Mesenteric fat pad (tissue), 1 donor: Measurements from ENCODE around the gene MERTK. TPM values are rescaled to one million over a fixed set of nuclear protein-coding genes. Genes with fewer than 3 reads are reported as not detected.
"Not testable (repeated sequence)": the region's sequence is repeated elsewhere in the genome, so short reads cannot be mapped to it uniquely, and the experiment has no call there.

ENCODE experiments used
- DNase-seq: peaks from one replicate; pipeline ENCODE4 v3.0.0-alpha.2; 2020; ENCODE audit warnings: low spot score
- total RNA-seq: library from RNA; stranded (reverse); fragmentation: NEBNext Ultra II Directional; extraction: Animal tissue kit (Norgen Biotek cat#: 25700); gene quantifications from one replicate; pipeline ENCODE4 v1.2.1, GENCODE V29; 2021
- donor health status: DM: yes; HTN: yes; CAD: no.

Gene MERTK
- total RNA-seq, 1 donor from 2014 or later, result 47.0 TPM

DNA sequence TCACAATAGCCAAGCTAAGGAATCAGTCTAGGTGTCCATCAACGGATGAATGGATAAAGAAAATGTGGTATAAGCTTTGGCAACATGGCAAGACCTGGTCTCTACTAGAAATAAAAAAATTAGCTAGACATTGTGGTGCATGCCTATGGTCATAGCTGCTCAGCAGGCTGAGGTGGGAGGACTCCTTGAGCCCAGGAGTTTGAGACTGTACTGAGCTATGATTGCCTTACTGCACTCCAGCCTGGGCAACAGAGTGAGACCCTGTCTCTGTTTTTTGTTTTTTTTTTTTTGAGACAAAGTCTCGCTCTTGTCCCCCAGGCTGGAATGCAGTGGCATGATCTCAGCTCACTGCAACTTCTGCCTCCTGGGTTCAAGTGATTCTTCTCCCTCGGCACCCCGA, 11.6 kb downstream of the MERTK start:
- not testable (repeated sequence) for DNase-seq

DNA sequence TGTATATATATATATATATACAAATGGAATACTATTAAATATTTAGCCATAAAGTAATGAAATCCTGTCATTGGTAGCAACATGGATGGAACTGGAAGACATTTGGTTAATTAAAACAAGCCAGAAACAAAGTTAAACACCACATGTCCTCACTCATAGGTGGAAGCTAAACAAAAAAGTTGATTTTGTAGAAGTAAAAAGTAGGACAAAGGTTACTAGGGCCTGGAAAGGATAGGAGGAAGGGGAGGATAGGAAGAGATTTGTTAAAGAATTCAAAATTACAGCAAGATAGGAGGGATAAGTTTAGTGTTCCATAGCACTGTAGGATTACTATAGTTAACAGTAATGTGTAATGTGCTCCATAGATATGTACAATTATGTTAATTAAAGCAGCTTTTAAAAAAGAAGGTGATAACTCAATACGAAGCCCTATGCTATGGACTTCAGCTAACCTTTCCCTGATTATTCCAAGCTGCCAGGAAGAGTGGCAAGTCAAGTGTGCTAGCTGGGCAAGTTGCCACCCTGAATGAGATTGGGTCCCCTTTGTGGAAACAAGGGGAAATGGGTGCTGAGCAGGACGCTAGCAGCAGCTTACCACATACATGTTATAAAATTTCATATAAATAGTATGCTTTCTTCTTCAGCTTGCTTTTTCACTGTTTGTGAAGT, 12.3 kb downstream of the MERTK start:
- no peak for DNase-seq

DNA sequence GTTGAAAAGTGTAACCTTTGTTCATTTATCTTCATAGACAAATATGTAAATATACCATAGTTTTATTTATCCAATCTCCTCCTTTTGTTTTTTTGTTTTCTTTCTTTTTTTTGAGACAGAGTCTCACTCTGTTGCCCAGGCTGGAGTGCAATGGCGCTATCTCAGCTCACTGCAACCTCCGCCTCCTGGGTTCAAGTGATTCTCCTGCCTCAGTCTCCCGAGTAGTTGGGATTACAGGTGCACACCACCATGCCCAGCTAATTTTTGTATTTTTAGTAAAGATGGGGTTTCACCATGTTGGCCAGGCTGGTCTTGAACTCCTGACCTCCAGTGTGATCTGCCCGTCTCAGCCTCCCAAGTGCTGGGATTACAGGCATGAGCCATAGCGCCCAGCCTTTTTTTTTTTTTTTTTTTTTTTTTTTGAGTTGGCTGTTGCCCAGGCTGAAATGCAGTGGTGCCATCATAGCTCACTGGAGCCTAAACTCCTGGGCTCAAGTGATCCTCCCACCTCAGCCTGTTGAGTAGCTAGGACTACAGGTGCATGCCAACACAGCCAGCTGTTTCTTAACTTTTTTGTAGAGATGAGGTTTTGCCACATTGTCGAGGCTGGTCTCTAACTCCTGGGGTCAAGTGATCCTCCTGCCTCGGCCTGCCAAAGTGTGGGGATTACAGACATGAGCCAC, 13.0 kb downstream of the MERTK start:
- not testable (repeated sequence) for DNase-seq

DNA sequence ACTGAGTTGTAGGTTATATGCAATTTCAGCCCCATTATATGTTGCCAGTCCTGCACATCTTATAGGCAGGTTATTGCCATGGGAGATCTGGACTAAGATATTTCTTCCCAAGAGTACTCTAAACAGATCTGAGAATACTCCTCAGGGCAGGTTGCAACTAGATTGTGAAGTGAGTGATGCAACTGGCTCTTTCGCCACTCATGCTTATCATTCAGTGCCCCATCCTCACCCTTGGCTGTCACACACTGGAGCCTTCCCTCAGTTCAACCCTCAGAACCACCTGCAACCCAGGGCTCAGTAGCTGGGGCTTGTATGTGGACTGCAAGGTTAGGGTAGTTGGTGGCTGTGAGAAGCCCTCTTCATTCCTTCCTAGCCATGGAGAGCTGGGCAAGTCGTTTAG, 14.1 kb downstream of the MERTK start:
- no peak for DNase-seq

DNA sequence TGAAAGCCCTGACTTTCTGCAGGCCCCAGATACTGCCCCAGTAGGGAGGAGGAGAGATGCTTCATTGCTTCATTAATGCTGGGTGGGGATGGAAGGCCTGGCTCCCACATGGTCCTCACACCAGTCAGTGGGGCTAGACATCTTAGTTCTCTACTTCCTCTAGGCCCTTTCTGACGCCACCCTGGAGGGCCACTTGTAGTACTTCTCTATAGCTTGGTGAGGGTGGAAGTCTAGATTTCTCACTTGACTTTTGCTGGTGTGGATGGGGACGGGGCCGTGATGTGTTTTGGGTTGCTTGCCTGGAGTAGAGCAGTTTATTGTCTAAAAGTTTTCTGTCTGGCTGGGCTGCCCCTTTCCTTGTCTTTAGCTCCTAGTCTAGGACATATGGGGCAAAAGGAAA, 18.7 kb downstream of the MERTK start:
- no peak for DNase-seq

DNA sequence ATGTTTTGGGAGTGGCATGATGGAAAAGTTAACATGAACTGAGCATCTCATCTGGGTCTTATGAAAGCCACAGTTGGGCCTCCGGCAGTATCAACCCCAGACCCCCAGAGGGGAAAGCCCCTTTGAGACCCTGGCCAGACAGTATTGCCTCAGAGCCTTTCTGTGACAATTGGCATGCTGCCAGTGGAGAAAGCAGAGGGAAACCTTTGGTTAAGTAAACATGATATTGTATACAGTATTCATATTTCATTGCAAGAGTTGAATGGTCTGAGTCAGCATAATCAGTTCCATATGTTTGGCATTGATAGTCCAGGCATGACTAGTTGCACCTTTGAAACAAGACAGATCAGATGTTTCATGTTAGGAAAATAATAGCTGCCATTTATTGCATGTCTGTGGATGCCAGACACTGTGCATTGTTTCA, 20.0 kb downstream of the MERTK start:
- no peak for DNase-seq

DNA sequence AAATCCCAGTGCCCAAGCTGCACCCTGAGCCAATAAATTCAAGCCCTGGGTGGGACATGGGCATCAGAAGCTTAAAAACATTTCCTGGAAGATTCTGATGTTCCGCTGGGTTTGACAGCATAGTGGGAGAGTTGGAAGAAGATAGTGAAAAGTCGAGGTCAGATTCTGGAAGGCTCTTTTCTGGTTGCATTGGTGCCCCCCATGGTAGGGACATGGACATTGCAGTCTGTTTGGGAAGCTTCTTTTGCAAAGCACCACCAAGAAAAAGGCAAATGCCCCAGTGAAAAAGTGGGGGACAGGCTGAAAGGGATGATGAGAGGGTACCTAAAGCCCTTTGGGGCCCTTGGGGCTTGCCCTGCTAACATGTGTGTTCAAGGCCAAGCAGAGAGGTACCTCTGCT, 21.0 kb downstream of the MERTK start:
- DNase-seq, result no peak

DNA sequence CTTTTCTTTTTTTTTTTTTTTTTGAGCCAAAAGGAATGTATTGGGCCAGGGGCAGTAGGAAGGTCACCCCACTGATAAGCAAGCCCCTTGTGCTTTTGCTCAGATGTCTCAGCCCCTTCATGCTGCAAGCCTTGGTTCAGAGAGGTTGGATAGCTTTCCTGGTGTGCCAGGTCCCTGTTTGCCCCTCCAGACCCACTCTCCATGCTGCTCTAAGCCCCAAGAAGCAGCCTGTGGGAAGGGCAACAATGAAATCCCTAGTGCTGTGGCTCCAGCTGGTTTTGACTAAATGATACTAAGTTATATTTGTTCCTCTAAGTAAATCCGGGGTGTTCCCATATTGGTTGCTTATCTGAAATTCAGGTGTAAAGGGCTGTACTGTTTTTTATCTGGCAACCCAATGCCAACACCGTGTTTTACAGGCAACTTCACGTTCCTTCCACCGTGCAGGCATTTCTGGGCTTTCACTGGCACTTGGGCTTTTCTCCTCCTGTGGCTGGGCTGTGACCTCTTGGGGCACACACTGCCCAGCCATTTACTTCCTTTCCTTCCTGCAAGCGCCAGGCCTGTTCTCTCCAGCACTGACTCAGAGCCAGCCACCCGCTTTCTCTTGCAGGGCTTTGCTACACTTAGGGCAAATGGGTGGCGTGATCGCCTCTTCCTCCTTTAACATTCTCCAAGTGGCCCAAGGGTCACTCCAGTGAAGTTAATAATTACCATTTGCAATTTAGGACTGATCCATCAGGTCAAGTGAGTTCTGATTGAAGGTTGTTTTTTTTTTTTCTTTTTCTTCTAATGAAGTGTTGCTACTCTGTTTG, 21.6 kb downstream of the MERTK start:
- DNase-seq, result no peak

DNA sequence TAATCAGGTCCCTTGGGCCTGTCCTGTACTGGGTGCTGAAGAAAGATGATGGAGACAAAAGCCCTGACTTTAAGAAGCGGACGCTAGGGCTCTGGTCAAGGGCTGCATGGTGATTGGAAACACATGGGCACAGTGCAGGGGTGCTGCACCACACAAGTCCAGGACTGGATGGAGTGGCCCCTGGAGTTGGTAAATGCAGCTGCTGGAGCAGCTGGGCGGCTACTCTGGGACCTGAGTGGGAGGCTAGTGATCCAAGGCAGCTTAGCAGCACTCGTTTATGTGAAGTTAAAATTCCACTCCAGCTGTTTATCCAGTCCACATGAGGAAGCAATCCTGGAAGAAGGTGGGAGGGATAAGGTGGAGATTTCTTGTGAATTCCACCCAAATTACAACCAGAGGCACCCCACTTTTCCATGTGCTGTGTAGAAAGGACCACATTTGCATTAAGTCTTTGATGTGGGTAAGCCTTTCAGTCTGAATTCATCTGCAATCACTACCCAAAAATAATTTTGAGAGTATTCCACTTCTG, 24.9 kb downstream of the MERTK start:
- no peak for DNase-seq

DNA sequence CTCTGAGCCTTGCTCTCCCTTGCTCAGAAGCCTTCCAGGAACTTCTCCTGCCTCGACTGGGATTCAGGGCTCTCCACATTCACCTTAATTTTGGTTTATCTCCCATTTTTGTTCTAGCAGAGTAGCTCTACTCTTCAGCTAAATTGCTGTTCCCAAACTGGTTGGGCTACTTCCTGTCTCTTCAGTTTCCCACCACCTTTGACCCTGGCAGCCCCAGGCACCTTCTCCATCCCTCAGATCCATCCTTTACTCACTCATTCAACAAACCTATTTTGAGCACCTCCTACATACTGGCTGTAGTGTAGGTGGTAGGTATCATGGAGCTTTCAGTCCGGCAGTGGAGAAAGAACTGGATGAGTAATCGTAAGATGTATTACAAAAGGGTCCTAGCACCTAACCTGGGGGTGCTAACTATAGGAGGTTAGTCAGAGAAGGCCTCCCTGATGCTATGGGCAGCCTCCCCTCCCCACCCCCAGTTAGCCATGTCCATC, 26.3 kb downstream of the MERTK start:
- no peak for DNase-seq

DNA sequence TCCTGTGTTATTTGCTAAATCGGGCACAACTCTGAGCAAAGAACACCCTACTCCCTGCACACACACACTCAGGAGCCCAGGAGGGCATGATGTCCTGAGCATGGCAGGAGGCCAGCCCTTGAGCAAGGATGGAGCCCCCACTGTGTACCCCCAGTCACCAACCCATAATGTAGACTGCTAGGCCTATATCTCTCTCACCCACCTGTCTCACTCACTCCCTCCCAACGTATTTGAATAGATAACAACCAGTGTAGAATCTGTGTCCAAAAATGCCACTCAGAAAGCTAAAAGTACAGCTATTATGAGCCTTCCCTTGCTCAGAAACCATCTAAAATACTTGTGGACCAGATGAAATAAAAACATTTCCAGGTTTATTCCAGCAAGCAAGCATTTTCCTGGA, 29.3 kb downstream of the MERTK start:
- DNase-seq, result no peak

DNA sequence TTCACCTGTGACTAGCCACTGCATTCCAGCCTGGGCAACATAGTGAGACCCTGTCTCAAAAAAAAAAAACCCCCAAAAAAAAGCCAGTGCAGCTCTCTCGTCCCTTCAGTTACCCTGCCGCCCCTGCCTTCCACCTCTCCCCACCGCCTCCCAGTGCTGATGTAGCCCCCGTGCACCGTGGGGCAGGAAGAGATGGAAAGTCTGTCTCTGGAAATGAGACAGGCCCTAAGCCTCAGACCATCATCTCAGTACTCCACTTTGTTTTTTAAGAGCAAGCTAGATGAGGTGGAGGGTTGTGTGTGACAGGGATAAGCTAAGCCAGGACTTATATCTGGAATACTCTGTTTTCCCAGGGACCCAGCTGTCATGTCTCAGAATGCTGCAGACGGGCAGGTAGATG, 32.0 kb downstream of the MERTK start:
- DNase-seq, result no peak

DNA sequence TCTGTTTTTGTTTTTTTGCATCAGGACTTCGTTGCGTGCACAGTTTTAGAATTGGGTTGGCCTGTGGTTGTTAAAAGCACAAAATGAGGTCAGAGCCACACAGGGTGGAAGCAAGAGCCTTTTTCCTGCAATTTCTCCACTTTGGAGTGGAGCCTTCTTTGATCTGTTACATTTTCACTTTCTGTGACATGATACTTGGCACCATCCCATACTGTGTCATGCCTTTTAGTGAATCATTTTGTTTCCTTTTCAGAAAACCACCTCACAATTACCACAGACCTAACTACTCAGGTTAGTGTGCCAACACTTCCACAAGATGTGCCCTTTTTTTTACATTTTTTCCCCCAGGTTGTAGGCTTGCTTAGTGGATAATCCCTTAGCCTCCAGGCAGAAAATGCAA, 32.5 kb downstream of the MERTK start:
- DNase-seq, result no peak

DNA sequence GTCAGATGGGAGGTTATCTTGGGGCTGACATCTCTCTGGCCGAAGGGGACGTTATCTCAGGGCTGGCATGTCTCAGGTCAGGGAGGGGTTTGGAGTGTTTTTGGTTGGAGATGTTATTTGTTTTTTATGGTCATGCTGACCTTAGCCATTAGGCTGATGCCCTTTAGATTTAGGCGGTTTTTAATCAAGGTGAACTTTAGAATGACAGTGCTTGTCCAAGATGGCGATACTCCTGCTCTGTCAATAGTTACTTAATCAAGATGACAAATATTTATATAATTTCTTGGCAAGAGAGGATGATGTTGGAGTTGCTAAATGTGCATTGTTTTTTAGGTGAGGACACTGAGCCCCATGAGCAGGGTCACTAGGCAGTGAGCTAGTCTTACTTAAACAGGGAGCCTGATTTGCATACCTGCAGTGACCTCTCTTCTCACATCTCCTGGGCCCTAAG, 34.5 kb downstream of the MERTK start:
- DNase-seq, result no peak

DNA sequence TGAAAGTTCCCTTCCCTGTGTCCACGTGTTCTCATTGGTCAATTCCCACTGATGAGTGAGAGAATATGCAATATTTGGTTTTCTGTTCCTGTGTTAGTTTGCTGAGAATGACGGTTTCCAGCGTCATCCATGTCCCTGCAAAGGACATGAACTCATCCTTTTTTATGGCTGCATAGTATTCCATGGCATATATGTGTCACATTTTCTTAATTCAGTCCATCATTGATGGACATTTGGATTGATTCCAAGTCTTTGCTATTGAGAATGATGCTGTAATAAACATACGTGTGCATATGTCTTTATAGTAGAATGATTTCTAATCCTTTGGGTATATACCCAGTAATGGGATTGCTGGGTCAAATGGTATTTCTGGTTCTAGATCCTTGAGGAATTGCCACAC, 35.5 kb downstream of the MERTK start:
- not testable (repeated sequence) for DNase-seq

DNA sequence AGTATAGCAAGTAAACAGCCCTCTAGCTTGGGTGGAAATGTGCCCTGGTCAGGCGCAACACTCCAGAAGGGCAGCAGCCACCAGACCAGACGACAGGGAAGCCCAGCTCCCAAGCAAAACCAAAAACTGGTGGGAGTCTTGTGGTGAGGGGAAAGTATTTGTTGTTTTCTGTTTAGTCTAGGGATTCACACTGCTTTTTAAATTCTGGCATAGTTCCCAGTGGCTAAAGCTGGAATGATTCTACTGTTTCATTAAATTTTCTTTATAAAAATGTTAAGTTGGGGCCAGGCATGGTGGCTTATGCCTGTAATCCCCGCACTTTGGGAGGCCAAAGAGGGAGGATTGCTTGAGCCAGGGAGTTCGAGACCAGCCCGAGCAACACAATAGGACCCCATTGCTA, 38.5 kb downstream of the MERTK start:
- DNase-seq, result no peak

DNA sequence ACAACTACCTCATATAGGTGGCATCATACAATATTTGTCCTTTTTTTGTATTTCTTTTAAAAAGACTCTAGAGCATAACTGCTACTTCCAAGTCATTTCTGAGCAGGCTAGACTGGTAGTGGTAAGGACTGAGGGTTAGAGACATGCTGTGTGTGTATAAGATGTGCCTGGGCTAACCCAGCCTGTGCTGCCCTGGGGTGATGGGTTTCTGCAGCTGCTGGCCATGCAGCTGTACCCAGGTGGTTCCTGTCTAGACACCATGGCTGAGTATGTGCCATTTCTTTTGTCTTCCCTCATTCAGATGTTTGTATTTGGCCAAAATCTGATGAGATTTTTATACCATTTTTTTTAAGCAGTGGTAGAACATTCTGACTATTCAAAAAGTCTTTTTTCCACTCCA, 40.0 kb downstream of the MERTK start:
- no peak for DNase-seq

DNA sequence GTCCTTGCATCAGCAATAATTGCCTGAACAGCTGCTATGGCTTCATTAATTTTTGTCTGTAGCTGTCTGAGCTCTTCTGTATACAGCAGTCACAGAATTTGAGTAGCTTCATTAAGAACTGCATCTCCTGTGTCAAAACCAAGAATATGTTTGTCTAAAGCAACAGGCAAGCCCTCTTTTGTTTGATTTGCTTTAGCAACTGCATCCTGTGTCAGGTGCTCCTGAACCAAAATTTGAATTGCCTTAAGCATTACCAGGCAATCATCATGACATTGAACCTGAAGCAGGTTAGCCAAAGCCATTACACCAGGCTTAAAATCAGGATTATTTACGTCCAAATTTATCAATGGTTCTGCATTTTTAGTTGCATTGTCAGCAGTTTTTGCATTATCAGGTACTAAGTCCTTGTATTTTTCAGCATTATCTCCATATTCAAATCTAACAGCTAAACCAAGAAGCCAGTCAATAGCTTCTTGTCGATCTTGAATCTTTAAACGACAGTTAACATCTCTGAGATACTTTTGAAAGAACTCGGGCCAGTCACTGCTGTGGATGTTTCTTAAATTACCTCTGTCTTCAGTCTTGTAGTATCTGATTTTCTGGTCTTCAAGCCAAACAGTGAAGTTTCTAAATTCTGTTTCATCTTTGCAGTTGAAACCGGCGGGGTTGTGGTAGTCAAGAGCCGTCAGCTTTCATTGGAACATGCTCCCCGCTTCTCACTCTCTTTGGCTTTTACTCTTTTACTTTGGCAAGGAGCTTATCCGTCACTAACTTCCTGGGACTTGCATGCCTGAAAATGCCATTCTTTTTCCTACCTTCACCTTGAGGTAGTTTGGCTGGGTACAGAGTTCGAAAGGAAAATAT, 42.2 kb downstream of the MERTK start:
- DNase-seq, result no peak

DNA sequence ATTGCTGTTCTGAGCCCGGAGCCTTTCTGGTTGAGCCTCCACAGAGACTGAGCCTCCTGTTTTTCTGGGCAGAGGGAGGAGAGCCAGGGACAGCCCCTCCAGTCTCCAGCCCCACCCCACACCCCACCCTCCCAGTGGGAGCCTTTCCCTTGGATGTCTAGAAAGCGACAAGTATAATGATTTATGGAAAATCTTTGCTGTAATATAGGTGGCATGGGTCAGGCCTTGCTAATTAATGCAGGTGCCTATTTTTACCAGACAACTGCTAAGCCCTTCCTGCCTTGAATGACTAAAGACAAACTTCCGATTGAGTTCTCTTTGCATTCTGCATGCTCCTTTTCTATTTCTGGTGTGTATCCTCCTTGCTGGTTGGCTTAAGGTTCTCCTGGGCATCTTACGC, 43.1 kb downstream of the MERTK start:
- no peak for DNase-seq

DNA sequence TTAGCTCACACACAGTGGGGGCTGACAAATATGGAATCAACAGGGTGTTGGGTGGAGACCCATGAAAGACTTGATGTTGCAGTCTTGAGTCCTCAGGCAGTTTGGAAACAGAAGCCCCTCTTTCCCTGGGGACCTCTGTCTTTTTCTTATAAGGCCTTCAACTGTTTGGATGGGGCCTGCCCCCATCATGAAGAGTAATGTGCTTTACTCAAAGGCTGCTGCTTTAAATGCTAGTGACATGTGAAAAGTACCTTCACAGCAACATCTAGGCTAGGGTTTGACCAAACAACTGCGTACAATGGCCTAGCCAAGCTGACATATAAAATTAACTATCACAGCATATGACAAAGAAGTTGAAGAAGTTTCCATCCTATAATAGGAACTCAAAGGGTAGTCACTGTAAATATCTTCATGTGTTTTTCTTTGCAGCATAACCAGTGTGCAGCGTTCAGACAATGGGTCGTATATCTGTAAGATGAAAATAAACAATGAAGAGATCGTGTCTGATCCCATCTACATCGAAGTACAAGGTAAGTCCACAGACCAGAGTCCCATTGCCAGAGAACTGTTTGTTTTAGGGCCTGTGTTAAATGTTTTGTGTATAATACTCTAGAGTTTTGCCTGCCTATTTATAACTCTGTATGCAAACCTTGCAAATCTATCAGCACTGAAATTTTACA, 46.3 kb downstream of the MERTK start:
- no peak for DNase-seq
